Mesendoderm (in vitro differentiated cells): ENCODE data around the gene NKX6-2.

ENCODE experiments used
- DNase-seq: peaks from one replicate; pipeline ENCODE4 v3.0.0; 2013
- H2AK5ac ChIP-seq: 2 replicates; pipeline ENCODE4 v1.6.1; 2013; ENCODE audit warnings: low read length, inconsistent platforms
- H2BK120ac ChIP-seq: 2 replicates; pipeline ENCODE4 v1.6.1; 2013; ENCODE audit warnings: low read depth, mild to moderate bottlenecking, low read length, moderate library complexity, mixed read lengths
- H2BK15ac ChIP-seq: replicated peaks from 2 replicates; pipeline ENCODE4 v1.6.1; 2013; ENCODE audit warnings: low read depth, mild to moderate bottlenecking, moderate library complexity
- H2BK5ac ChIP-seq: 2 replicates; pipeline ENCODE4 v1.6.1; 2013; ENCODE audit warnings: low read length, inconsistent platforms
- H3K18ac ChIP-seq: 2 replicates; pipeline ENCODE4 v1.6.1; 2013; ENCODE audit warnings: mild to moderate bottlenecking, low read length, mixed read lengths
- H3K23ac ChIP-seq: one replicate; pipeline ENCODE4 v1.6.1; 2013; ENCODE audit warnings: low read length
- H3K27ac ChIP-seq: 2 replicates; pipeline ENCODE4 v1.5.1; 2013; ENCODE audit warnings: low read depth, mild to moderate bottlenecking, inconsistent platforms, low read length, moderate library complexity
- H3K27me3 ChIP-seq: 2 replicates; pipeline ENCODE4 v1.6.1; 2013; ENCODE audit warnings: low read length, control low read depth, mild to moderate bottlenecking, inconsistent platforms; ENCODE audit not compliant: insufficient read depth, poor library complexity
- H3K36me3 ChIP-seq: 2 replicates; pipeline ENCODE4 v1.6.1; 2013; ENCODE audit warnings: low read length, inconsistent platforms; ENCODE audit not compliant: control insufficient read depth, insufficient read depth
- H3K4ac ChIP-seq: one replicate; pipeline ENCODE4 v1.6.1; 2013; ENCODE audit warnings: low read depth, mild to moderate bottlenecking, low read length, moderate library complexity
- H3K4me1 ChIP-seq: 2 replicates; pipeline ENCODE4 v1.6.1; 2013; ENCODE audit warnings: low read depth, low read length, inconsistent platforms; ENCODE audit not compliant: control insufficient read depth
- H3K4me2 ChIP-seq: 2 replicates; pipeline ENCODE4 v1.6.1; 2013; ENCODE audit warnings: low read length
- H3K4me3 ChIP-seq: 2 replicates; pipeline ENCODE4 v1.5.1; 2013; ENCODE audit warnings: mild to moderate bottlenecking, low read length
- H3K56ac ChIP-seq: one replicate; pipeline ENCODE4 v1.6.1; 2013; ENCODE audit warnings: low read length
- H3K79me1 ChIP-seq: 2 replicates; pipeline ENCODE4 v1.6.1; 2013; ENCODE audit warnings: low read length, inconsistent platforms
- H3K79me2 ChIP-seq: 2 replicates; pipeline ENCODE4 v1.6.1; 2013; ENCODE audit warnings: mild to moderate bottlenecking, low read length; ENCODE audit not compliant: control insufficient read depth, insufficient read depth
- H3K9ac ChIP-seq: 2 replicates; pipeline ENCODE4 v1.6.1; 2013; ENCODE audit warnings: low read length, inconsistent platforms
- H4K5ac ChIP-seq: one replicate; pipeline ENCODE4 v1.6.1; 2013; ENCODE audit warnings: low read length
- H4K8ac ChIP-seq: one replicate; pipeline ENCODE4 v1.6.1; 2013; ENCODE audit warnings: low read depth, mild to moderate bottlenecking, control low read depth, low read length, moderate library complexity
- WGBS: extraction: QIAGEN DNeasy Blood & Tissue Kit; methylation state at CpG from one replicate; pipeline ENCODE4 v1.1.7; 2013; ENCODE audit warnings: low lambda C conversion rate, missing lambda C conversion rate; ENCODE audit not compliant: insufficient coverage; ENCODE audit errors: extremely low coverage; 5-methylcytosine and 5-hydroxymethylcytosine counted together

NKX6-2 gene

DNA sequence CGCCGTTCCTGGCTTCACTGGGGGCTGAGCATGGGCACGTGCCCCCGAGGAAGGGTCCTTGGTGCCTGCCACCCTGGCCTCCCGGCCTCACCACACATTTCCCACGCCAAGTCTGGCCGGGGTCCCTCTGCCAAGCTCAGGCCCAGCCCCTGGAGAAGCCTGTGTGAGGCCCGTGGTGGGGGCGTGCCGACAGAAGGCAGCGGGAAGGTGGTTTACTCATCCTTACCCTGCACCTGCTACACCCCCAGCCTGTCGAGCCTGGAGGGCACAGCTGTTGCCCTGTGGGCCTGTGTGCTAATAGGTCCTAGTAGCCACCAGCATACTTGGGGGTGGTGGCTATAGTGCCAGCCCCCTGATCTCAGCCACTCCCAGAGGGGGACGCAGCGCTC, 46.7 kb downstream of the NKX6-2 start:
- Histone ChIP-seq H3K79me2 (no peaks in the 10 kb centered on the region), H3K18ac (no peak overlapping the region), H2BK5ac (no peak overlapping the region), H3K27ac (no peak overlapping the region), H3K79me1 (no peaks in the 10 kb centered on the region), H3K4me3 (no peak overlapping the region), H3K9ac (no peak overlapping the region), H3K23ac (no peak overlapping the region), H2BK120ac (no peak overlapping the region), H3K27me3 (no peaks in the 10 kb centered on the region), H3K56ac (no peak overlapping the region), H4K5ac (no peak overlapping the region), H4K8ac (no peak overlapping the region), H2BK15ac (no peak overlapping the region), H3K4ac (no peak overlapping the region), H3K4me2 (no peak overlapping the region), H3K36me3 (no peaks in the 10 kb centered on the region), H3K4me1 (no peaks in the 10 kb centered on the region), H2AK5ac (no peak overlapping the region)
- DNase-seq = no peak
- no CpG with 5 or more reads among the region's 14 CpGs for WGBS

- Histone ChIP-seq H2BK5ac (no peak overlapping the region), H3K18ac (no peak overlapping the region), H3K79me1 (no peaks in the 10 kb centered on the region), H4K5ac (no peak overlapping the region), H3K23ac (no peak overlapping the region), H3K56ac (no peak overlapping the region), H3K79me2 (no peaks in the 10 kb centered on the region), H3K9ac (no peak overlapping the region), H3K4me1 (no peaks in the 10 kb centered on the region), H4K8ac (no peak overlapping the region), H3K4me2 (no peak overlapping the region), H3K4ac (no peak overlapping the region), H3K36me3 (no peaks in the 10 kb centered on the region), H3K27me3 (no peaks in the 10 kb centered on the region), H2BK15ac (no peak overlapping the region), H2AK5ac (no peak overlapping the region), H2BK120ac (no peak overlapping the region), H3K27ac (no peak overlapping the region), H3K4me3 (no peak overlapping the region)
- DNase-seq = no peak
- WGBS = no CpG with 5 or more reads among the region's 25 CpGs
Observed at GRCh38 chr10:132738454-132739224, 47.3 kb downstream of the NKX6-2 start.

DNA sequence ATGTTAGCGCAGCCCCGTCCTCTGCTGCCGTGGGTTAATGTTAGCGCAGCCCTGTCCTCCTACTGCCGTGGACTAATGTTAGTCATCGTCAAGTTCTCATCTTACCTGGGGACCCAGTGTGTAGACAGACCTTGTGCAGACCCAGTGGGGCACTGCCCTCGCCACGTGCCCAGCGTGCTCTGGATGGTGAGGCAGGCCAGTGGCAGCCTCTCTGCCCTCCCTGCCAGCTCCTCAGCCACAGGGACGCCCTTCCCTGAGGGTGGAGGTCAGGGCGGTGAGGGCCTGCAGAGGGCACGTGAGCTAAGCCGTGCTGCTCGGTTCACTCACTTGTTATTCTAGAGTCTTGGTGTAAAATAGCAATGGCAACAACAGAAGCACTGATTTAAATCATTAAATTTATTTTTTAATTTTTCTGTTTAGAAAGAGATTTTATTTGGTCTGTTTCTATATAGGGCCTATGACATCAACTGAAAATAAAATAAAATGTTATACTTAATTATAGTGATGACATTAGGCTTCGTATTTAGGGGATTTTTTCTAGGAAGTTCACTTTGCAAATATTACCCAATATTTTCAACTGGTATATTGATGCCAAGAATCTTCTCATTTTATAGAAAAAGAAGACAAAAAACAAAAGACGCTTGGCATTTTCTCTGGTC, 48.4 kb downstream of the NKX6-2 start:
- no peaks in the 10 kb centered on the region for H3K79me2 ChIP-seq
- H4K5ac ChIP-seq = no peak overlapping the region
- H2AK5ac ChIP-seq = no peak overlapping the region
- H3K27me3 ChIP-seq = no peaks in the 10 kb centered on the region
- no peaks in the 10 kb centered on the region for H3K79me1 ChIP-seq
- H3K4me2 ChIP-seq = no peak overlapping the region
- no peak overlapping the region for H3K9ac ChIP-seq
- H3K27ac ChIP-seq = no peak overlapping the region
- H2BK15ac ChIP-seq = no peak overlapping the region
- H3K36me3 ChIP-seq = no peaks in the 10 kb centered on the region
- no peak overlapping the region for H3K56ac ChIP-seq
- H3K4ac ChIP-seq = no peak overlapping the region
- no peak overlapping the region for H2BK5ac ChIP-seq
- H3K18ac ChIP-seq = no peak overlapping the region
- no peak overlapping the region for H2BK120ac ChIP-seq
- no peaks in the 10 kb centered on the region for H3K4me1 ChIP-seq
- H3K4me3 ChIP-seq = no peak overlapping the region
- H3K23ac ChIP-seq = no peak overlapping the region
- no peak for DNase-seq
- no peak overlapping the region for H4K8ac ChIP-seq
- WGBS = no CpG with 5 or more reads among the region's 16 CpGs

DNA sequence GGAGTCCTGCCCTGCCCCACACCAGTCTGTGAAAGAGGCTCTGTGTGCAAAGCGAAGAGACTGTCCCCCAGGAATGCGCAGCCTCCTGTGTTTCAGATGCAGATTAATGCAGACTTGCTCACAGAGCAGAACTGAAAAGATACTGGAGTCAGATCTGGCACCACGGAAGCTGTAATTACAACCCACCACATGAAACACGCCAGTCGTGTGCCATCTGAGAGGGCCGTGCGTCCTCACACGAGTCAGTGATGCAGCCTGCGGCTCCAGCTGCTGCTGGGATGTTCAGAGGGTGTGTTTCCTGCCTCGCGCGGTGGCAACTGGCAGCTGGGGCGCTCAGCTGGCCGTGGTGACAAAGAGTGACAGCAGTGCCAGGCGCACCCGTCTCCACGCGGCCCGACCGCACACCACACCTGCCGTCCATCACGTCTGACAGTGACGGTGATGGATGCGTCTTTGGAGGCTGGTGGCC, 50.0 kb downstream of the NKX6-2 start:
- DNase-seq = no peak
- no peak overlapping the region for H2BK120ac ChIP-seq
- no peaks in the 10 kb centered on the region for H3K79me2 ChIP-seq
- H3K27ac ChIP-seq = no peak overlapping the region
- H3K79me1 ChIP-seq = no peaks in the 10 kb centered on the region
- H3K23ac ChIP-seq = no peak overlapping the region
- H3K4me2 ChIP-seq = no peak overlapping the region
- no CpG with 5 or more reads among the region's 24 CpGs for WGBS
- no peak overlapping the region for H4K8ac ChIP-seq
- H3K4ac ChIP-seq = no peak overlapping the region
- H2BK5ac ChIP-seq = no peak overlapping the region
- no peak overlapping the region for H3K4me3 ChIP-seq
- H2BK15ac ChIP-seq = no peak overlapping the region
- H3K36me3 ChIP-seq = no peaks in the 10 kb centered on the region
- no peaks in the 10 kb centered on the region for H3K4me1 ChIP-seq
- H3K27me3 ChIP-seq = no peaks in the 10 kb centered on the region
- H2AK5ac ChIP-seq = no peak overlapping the region
- H3K56ac ChIP-seq = no peak overlapping the region
- no peak overlapping the region for H3K18ac ChIP-seq
- no peak overlapping the region for H4K5ac ChIP-seq
- no peak overlapping the region for H3K9ac ChIP-seq

GRCh38 chr10:132735341-132735775, 50.6 kb downstream of the NKX6-2 start:
- Histone ChIP-seq H2BK5ac (no peak overlapping the region), H3K4me3 (no peak overlapping the region), H3K4ac (no peak overlapping the region), H3K9ac (no peak overlapping the region), H3K23ac (no peak overlapping the region), H3K56ac (no peak overlapping the region), H2AK5ac (no peak overlapping the region), H3K27ac (no peak overlapping the region), H2BK15ac (no peak overlapping the region), H3K79me1 (no peaks in the 10 kb centered on the region), H3K4me1 (no peaks in the 10 kb centered on the region), H3K36me3 (no peaks in the 10 kb centered on the region), H2BK120ac (no peak overlapping the region), H3K27me3 (no peaks in the 10 kb centered on the region), H4K8ac (no peak overlapping the region), H3K4me2 (no peak overlapping the region), H4K5ac (no peak overlapping the region), H3K79me2 (no peaks in the 10 kb centered on the region), H3K18ac (no peak overlapping the region)
- WGBS = no CpG with 5 or more reads among the region's 19 CpGs
- DNase-seq = no peak
